Measurements from ENCODE around the gene GNAQ.

DNA sequence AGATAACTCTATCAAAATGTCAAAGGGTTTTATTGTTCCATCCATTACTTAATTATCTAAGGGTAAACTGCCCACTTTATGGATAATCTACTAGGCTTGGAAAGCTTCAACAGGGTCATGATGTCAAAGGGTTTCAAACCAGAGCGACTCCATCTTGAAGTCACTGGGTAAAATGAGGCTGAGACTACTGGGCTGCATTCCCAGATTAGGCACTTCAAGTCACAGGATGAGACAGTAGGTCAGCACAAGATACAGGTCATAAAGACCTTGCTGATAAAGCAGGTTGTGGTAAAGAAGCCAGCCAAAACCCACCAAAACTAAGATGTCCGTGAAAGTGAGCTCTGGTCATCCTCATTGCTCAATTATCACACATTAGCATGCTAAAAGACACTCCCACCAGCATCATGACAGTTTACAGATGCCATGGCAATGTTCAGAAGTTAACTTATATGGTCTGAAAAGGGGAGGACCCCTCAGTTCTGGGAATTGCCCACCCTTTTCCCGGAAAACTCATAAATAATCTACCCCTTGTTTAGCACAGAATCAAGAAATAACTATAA, 138.6 kb downstream of the GNAQ start:
- TF ChIP-seq, protein P1, sequence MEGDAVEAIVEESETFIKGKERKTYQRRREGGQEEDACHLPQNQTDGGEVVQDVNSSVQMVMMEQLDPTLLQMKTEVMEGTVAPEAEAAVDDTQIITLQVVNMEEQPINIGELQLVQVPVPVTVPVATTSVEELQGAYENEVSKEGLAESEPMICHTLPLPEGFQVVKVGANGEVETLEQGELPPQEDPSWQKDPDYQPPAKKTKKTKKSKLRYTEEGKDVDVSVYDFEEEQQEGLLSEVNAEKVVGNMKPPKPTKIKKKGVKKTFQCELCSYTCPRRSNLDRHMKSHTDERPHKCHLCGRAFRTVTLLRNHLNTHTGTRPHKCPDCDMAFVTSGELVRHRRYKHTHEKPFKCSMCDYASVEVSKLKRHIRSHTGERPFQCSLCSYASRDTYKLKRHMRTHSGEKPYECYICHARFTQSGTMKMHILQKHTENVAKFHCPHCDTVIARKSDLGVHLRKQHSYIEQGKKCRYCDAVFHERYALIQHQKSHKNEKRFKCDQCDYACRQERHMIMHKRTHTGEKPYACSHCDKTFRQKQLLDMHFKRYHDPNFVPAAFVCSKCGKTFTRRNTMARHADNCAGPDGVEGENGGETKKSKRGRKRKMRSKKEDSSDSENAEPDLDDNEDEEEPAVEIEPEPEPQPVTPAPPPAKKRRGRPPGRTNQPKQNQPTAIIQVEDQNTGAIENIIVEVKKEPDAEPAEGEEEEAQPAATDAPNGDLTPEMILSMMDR (IDR thresholded peaks at IDR 0.05): no peak
- no peak for TF ChIP-seq POLR2A (IDR thresholded peaks at IDR 0.05)
